Panc1 (cell line): Measurements from ENCODE around the gene WWOX. TPM values are rescaled to one million over a fixed set of nuclear protein-coding genes. Genes with fewer than 3 reads are reported as not detected.
A peak's percentile ranks its signal among the peaks of the same experiment; 100 is the strongest.

Experiments
- ATAC-seq: fragments of 200-7000 bp; cut with Tn5 transposase; 2 replicates; pipeline ENCODE4 v1.9.1; 2020; ENCODE audit warnings: mild to moderate bottlenecking, moderate library complexity
- BruUV-seq: library from RNA; stranded (reverse); fragments of 400-500 nt; replicated peaks from 2 replicates; lab custom pipeline; 2021; lab: Mats Ljungman, UMichigan
- CTCF ChIA-PET: fragments of 300-600 bp; sonication (Branson Sonifier 250); formaldehyde crosslinking; loops from one replicate; lab custom pipeline; 2022; ENCODE audit warnings: antibody characterized with exemption; lab: Charles Lee
- POLR2A ChIA-PET: fragments of 300-600 bp; sonication (Branson Sonifier 250); formaldehyde crosslinking; loops from one replicate; lab custom pipeline; 2022; ENCODE audit warnings: antibody characterized with exemption; lab: Charles Lee
- DNase-seq: peaks from one replicate; pipeline ENCODE4 v3.0.0-alpha.2; 2010; ENCODE audit warnings: low read depth, low spot score
- H3K27ac ChIP-seq: 2 replicates; pipeline ENCODE4 v1.5.1; 2011; ENCODE audit warnings: mild to moderate bottlenecking, low read length, inconsistent platforms
- H3K27me3 ChIP-seq: fragments of 200-500 bp; sonication (Bioruptor generic); 2 replicates; pipeline ENCODE4 v1.6.0; 2014; ENCODE audit warnings: low read length, inconsistent platforms; ENCODE audit not compliant: control insufficient read depth, insufficient read depth
- H3K36me3 ChIP-seq: fragments of 200-500 bp; sonication (Bioruptor generic); 2 replicates; pipeline ENCODE4 v1.5.1; 2014; ENCODE audit warnings: inconsistent platforms, mild to moderate bottlenecking, low read length, moderate library complexity; ENCODE audit not compliant: control insufficient read depth, insufficient read depth
- H3K4me1 ChIP-seq: 2 replicates; pipeline ENCODE4 v1.5.1; 2011; ENCODE audit warnings: inconsistent platforms, mild to moderate bottlenecking, low read length, moderate library complexity; ENCODE audit not compliant: control insufficient read depth, insufficient read depth
- H3K4me3 ChIP-seq, 2 experiments: 2 replicates each; pipeline ENCODE4 v1.5.1; 2011 to 2012; ENCODE audit warnings: low read depth in 2 of 2, low read length in 2 of 2, mild to moderate bottlenecking in 2 of 2, inconsistent platforms in 1 of 2, moderate library complexity in 1 of 2
- H3K9me3 ChIP-seq: fragments of 200-500 bp; sonication (Bioruptor generic); 2 replicates; pipeline ENCODE4 v1.5.1; 2014; ENCODE audit warnings: low read depth, mild to moderate bottlenecking, inconsistent platforms, low read length, moderate library complexity; ENCODE audit not compliant: control insufficient read depth, insufficient read depth
- CTCF ChIP-seq: fragments of 450-650 bp; IDR thresholded peaks from 2 replicates; pipeline ENCODE4 v1.5.1; 2017; ENCODE audit warnings: mild to moderate bottlenecking
- POLR2AphosphoS5 ChIP-seq: IDR thresholded peaks from 2 replicates; pipeline ENCODE4 v1.6.1; 2012; ENCODE audit warnings: mild to moderate bottlenecking, low read depth, low read length, moderate library complexity
- SIN3A ChIP-seq: IDR thresholded peaks from 2 replicates; pipeline ENCODE4 v1.6.1; 2012; ENCODE audit warnings: low read depth, mild to moderate bottlenecking, low read length, moderate library complexity, borderline replicate concordance; ENCODE audit not compliant: insufficient read depth
- TCF7L2 ChIP-seq: IDR thresholded peaks from 2 replicates; pipeline ENCODE4 v1.6.1; 2011; ENCODE audit warnings: mild to moderate bottlenecking, low read depth, low read length, inconsistent platforms
- in situ Hi-C: cut with HindIII; loops from 2 replicates; pipeline ENCODE4 v1.10.0; 2016; ENCODE audit warnings: low sequenced_read_pairs, low pct_unique_long_range_greater_than_20kb
- intact Hi-C: fragments of 100-400 bp; cut with micrococcal nuclease; formaldehyde crosslinking; loops from one replicate; pipeline ENCODE4 v1.10.0; 2022; ENCODE audit not compliant: unreplicated experiment
- total RNA-seq: library from RNA; stranded (reverse); gene quantifications from one replicate; pipeline ENCODE4 v1.2.1, GENCODE V29; 2021; ENCODE audit not compliant: unreplicated experiment
- TF ChIP-seq, protein P1 (sequence below), 2 experiments: IDR thresholded peaks; 2 replicates each; pipeline ENCODE4 v1.6.1; 2011 to 2012; ENCODE audit warnings: low read depth in 2 of 2, control low read depth in 1 of 2, low read length in 1 of 2, mild to moderate bottlenecking in 1 of 2, moderate library complexity in 1 of 2; ENCODE audit not compliant: insufficient read depth in 1 of 2

Gene WWOX
- total RNA-seq, 1 experiment from 2014 or later, result 12.5 TPM

DNA sequence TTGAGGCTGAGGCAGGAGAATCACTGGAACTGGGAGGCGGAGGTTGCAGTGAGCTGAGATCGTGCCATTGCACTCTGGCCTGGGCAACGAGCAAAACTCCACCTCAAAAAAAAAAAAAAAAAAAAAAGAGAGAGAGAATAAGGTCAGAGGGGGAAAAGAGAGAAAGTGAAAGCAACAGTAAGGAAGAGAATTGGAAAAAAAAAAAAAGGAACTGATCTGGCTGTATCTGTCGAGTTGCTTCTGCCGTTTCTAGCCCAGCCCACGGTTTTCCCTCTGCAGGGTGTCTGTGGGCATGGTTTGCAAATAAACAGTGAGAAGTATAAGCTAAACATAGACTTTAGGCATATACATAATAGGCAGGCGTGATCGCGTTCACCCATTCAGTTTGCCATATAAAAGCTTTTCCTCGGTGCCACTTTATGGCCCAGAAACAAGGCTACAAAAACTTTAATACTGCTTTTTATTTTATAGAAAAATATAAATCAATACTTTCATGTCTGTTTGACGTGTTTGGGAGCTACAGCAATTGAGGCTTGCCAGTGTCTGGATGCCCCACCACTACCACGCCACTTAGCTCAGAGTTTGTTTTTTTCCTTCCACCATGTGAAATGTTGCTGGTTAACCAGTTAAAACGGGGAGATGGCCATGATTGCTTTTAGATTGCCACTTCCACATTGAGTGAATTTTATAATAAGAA lies 1064.4 kb downstream of the WWOX start:
- DNase-seq (no peak), ATAC-seq (no peak)
- intact Hi-C loops, result no loop called here
- no TSS peak for BruUV-seq
- no peaks in the 10 kb centered on the region for H3K9me3 ChIP-seq
- H3K27me3 ChIP-seq, result no peaks in the 10 kb centered on the region
- no peaks in the 10 kb centered on the region for H3K4me1 ChIP-seq
- POLR2A ChIA-PET, result no interaction called here
- peak overlapping the region; percentile 16 to 36; a peak in 3 of 4 replicates for H3K4me3 ChIP-seq
- in situ Hi-C loops, result no loop called here
- CTCF ChIA-PET, result no interaction called here
- no peak for TF ChIP-seq CTCF
- TF ChIP-seq POLR2AphosphoS5, result no peak
- TF ChIP-seq, protein P1, sequence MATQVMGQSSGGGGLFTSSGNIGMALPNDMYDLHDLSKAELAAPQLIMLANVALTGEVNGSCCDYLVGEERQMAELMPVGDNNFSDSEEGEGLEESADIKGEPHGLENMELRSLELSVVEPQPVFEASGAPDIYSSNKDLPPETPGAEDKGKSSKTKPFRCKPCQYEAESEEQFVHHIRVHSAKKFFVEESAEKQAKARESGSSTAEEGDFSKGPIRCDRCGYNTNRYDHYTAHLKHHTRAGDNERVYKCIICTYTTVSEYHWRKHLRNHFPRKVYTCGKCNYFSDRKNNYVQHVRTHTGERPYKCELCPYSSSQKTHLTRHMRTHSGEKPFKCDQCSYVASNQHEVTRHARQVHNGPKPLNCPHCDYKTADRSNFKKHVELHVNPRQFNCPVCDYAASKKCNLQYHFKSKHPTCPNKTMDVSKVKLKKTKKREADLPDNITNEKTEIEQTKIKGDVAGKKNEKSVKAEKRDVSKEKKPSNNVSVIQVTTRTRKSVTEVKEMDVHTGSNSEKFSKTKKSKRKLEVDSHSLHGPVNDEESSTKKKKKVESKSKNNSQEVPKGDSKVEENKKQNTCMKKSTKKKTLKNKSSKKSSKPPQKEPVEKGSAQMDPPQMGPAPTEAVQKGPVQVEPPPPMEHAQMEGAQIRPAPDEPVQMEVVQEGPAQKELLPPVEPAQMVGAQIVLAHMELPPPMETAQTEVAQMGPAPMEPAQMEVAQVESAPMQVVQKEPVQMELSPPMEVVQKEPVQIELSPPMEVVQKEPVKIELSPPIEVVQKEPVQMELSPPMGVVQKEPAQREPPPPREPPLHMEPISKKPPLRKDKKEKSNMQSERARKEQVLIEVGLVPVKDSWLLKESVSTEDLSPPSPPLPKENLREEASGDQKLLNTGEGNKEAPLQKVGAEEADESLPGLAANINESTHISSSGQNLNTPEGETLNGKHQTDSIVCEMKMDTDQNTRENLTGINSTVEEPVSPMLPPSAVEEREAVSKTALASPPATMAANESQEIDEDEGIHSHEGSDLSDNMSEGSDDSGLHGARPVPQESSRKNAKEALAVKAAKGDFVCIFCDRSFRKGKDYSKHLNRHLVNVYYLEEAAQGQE (IDR thresholded peaks at IDR 0.05; ENCODE audit: insufficient read depth in 1 of 2, low read depth in 2 of 2, low read length in 1 of 2), result no peak
- TF ChIP-seq TCF7L2, result no peak
- no peaks in the 10 kb centered on the region for H3K36me3 ChIP-seq
- no peak overlapping the region for H3K27ac ChIP-seq

DNA sequence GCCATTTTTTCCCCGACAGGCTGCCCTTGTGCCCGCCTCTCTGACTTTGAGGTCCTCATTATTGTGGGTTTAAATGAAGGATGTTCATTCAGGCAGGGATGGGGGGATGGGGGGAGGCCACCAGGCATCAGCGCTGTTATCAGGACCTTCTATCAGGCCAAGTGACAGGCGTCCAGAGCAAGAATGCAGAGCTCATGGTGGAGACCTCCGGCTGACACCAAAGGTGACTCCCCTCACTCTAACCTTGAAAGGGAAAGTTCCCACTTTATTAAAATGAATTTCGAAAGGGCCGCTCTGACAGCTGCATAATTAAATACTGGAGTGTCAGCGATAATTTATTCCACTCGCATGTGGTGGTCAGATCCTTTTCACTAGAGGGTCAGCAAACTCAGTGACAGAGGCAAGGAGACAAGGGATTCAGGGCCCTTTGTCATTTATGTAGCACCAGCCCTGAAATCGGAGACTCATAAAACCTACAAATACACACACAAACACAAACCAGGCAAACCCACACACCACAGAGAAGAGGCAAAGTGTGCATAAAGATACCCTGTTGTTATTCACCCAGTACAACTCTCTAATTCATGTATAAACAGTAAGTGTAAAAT lies 1065.0 kb downstream of the WWOX start:
- no peaks in the 10 kb centered on the region for H3K4me1 ChIP-seq
- H3K4me3 ChIP-seq, result peak overlapping the region in 1 of 2 experiments; percentile 36; a peak in 1 of 4 replicates
- ATAC-seq (no peak), DNase-seq (no peak)
- ChIA-PET CTCF (no interaction called here), POLR2A (no interaction called here)
- no peak overlapping the region for H3K27ac ChIP-seq
- no peaks in the 10 kb centered on the region for H3K36me3 ChIP-seq
- intact Hi-C loops, result no loop called here
- TF ChIP-seq, protein P1 (IDR thresholded peaks at IDR 0.05; ENCODE audit: insufficient read depth in 1 of 2, low read depth in 2 of 2, low read length in 1 of 2), result no peak
- TF ChIP-seq TCF7L2 (no peak), SIN3A (no peak), POLR2AphosphoS5 (no peak), CTCF (no peak)
- BruUV-seq, result no TSS peak
- in situ Hi-C loops, result no loop called here
- H3K9me3 ChIP-seq, result no peaks in the 10 kb centered on the region
- no peaks in the 10 kb centered on the region for H3K27me3 ChIP-seq
